ENCODE results near the gene SEMA5A. TPM values are rescaled to one million over a fixed set of nuclear protein-coding genes. Genes with fewer than 3 reads are reported as not detected.

Gene SEMA5A
- total RNA-seq, 6 experiments from 2014 or later = 54.2 to 69.7 (median 59.9) TPM

- DNase-seq = peak; percentile 70
- Mint-ChIP-seq H3K27me3 (ENCODE audit: insufficient read depth) (no peaks in the 10 kb centered on the region), H3K36me3 (ENCODE audit: low read depth) (peaks cover 13% of the 10 kb centered on the region), H3K9me3 (no peaks in the 10 kb centered on the region), H3K4me1 (ENCODE audit: low read depth) (peaks cover 28% of the 10 kb centered on the region), H3K4me3 (no peak overlapping the region), H3K27ac (peak overlapping the region; percentile 51)
- no peak for TF ChIP-seq CTCF (IDR thresholded peaks at IDR 0.05)
Measured at GRCh38 chr5:9507974-9508373, 37.9 kb downstream of the SEMA5A start.

- no peak overlapping the region for H3K4me3 Mint-ChIP-seq
- H3K27me3 Mint-ChIP-seq (ENCODE audit: insufficient read depth) = no peaks in the 10 kb centered on the region; the same call in 1 of the 2 replicates
- DNase-seq = no peak
- peaks cover 19% of the 10 kb centered on the region for H3K36me3 Mint-ChIP-seq (ENCODE audit: low read depth)
- no peaks in the 10 kb centered on the region for H3K9me3 Mint-ChIP-seq
- TF ChIP-seq CTCF (IDR thresholded peaks at IDR 0.05) = no peak
- no peak overlapping the region for H3K27ac Mint-ChIP-seq
- H3K4me1 Mint-ChIP-seq (ENCODE audit: low read depth) = peaks cover 27% of the 10 kb centered on the region
Measured at GRCh38 chr5:9505225-9505624, 40.6 kb downstream of the SEMA5A start.

- peaks cover 9% of the 10 kb centered on the region; the same call in 1 of the 2 replicates for H3K36me3 Mint-ChIP-seq (ENCODE audit: low read depth)
- no peak overlapping the region for H3K27ac Mint-ChIP-seq
Measured at GRCh38 chr5:9502864-9503263, 43.0 kb downstream of the SEMA5A start.

GRCh38 chr5:9502050-9502834 is 43.6 kb downstream of the SEMA5A start:
- DNase-seq = no peak

More at GRCh38 chr5:9502864-9503263, 43.0 kb downstream of the SEMA5A start:
- DNase-seq = no peak
- Mint-ChIP-seq H3K4me1 (ENCODE audit: low read depth) (peaks cover 29% of the 10 kb centered on the region), H3K4me3 (no peak overlapping the region), H3K27me3 (ENCODE audit: insufficient read depth) (no peaks in the 10 kb centered on the region; the same call in 1 of the 2 replicates), H3K9me3 (no peaks in the 10 kb centered on the region)
- no peak for TF ChIP-seq CTCF (IDR thresholded peaks at IDR 0.05)

GRCh38 chr5:9500625-9501024 is 45.2 kb downstream of the SEMA5A start:
- no peak for DNase-seq
- Mint-ChIP-seq H3K27ac (no peak overlapping the region), H3K4me1 (ENCODE audit: low read depth) (peaks cover 25% of the 10 kb centered on the region)

More at GRCh38 chr5:9502050-9502834, 43.6 kb downstream of the SEMA5A start:
- Mint-ChIP-seq H3K27ac (no peak overlapping the region), H3K4me1 (ENCODE audit: low read depth) (peaks cover 28% of the 10 kb centered on the region), H3K36me3 (ENCODE audit: low read depth) (peaks cover 9% of the 10 kb centered on the region; the same call in 1 of the 2 replicates), H3K27me3 (ENCODE audit: insufficient read depth) (no peaks in the 10 kb centered on the region; the same call in 1 of the 2 replicates), H3K9me3 (no peaks in the 10 kb centered on the region), H3K4me3 (no peak overlapping the region)
- TF ChIP-seq CTCF (IDR thresholded peaks at IDR 0.05) = no peak

More at GRCh38 chr5:9500625-9501024, 45.2 kb downstream of the SEMA5A start:
- H3K27me3 Mint-ChIP-seq (ENCODE audit: insufficient read depth) = no peaks in the 10 kb centered on the region; the same call in 1 of the 2 replicates
- peaks cover 9% of the 10 kb centered on the region; the same call in 1 of the 2 replicates for H3K36me3 Mint-ChIP-seq (ENCODE audit: low read depth)
- TF ChIP-seq CTCF (IDR thresholded peaks at IDR 0.05) = no peak
- H3K9me3 Mint-ChIP-seq = no peaks in the 10 kb centered on the region
- no peak overlapping the region for H3K4me3 Mint-ChIP-seq

Measured in HFFc6 (cell line).